ENCODE data around the gene RETREG2.
"Not testable (repeated sequence)": the region's sequence is repeated elsewhere in the genome, so short reads cannot be mapped to it uniquely, and the experiment has no call there.

RETREG2 gene

DNA sequence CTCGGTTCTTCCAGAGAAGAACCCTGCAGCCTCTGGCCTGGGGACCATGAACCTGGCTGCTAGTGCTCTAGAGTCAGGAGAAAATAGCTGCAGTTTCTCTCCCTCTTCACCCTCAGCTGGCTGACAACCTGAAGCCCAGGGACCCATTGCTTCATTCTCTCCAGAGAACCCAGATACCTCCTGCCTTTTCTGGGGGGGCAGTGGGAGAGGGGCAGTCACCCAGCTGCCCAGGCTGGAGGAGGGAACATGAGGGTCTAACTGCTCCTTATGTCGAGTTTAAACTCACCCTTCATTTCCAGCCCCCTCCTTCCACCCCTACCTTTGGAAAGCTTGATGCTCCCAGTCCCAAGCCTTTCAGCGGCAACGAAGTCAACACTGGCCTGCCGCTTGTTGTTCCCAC is 20.9 kb downstream of the RETREG2 start:
- no peak for DNase-seq

DNA sequence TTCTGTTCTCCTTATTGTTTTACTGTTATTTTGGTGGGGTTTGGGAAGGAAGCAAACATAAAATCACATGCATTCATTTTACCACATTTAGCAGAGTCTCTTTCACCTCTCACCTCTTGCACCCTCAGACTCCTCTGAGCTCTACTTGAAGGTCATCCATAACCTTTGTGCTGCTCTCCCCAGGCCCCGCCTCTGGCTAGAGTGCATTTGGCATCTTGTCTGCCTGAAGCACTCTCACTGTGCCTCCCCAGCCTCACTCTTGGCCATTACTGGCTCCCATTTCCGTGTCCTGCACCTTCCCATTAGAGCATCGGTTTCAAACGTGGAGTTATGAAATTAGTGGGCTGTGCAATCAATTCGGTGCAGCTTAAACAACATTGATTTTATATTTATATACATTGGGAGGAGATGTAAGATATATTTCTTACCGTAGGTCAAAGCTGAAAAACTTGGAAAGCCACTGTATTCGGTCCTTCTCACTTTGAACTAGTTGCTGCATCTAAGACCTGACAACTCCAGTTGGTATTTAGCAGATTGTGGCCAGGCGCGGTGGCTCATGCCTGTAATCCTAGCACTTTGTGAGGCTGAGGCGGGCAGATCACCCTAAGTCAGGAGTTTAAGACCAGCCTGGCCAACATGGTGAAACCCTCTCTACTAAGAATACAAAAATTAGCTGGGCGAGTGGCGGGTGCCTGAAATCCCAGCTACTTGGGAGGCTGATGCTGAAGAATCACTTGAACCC is 21.6 kb downstream of the RETREG2 start:
- DNase-seq: no peak

DNA sequence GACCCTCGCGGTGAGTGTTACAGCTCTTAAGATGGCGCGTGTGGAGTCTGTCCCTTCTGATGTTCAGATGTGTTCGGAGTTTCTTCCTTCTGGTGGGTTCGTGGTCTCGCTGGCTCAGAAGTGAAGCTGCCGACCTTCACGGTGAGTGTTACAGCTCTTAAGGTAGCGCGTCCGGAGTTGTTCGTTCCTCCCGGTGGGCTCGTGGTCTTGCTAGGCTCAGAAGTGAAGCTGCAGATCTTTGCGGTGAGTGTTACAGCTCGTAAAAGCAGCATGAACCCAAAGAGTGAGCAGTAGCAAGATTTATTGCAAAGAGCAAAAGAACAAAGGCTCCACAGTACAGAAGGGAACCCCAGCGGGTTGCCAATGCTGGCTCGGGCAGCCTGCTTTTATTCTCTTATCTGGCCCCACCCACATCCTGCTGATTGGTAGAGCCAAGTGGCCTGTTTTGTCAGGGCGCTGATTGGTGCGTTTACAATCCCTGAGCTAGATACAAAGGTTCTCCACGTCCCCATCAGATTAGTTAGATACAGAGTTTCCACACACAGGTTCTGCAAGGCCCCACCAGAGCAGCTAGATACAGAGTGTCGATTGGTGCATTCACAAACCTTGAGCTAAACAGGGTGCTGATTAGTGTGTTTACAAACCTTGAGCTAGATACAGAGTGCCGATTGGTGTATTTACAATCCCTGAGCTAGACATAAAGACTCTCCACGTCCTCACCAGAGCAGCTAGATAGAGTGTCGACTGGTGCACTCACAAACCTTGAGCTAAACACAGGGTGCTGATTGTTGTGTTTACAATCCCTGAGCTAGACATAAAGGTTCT is 22.6 kb downstream of the RETREG2 start:
- not testable (repeated sequence) for DNase-seq

DNA sequence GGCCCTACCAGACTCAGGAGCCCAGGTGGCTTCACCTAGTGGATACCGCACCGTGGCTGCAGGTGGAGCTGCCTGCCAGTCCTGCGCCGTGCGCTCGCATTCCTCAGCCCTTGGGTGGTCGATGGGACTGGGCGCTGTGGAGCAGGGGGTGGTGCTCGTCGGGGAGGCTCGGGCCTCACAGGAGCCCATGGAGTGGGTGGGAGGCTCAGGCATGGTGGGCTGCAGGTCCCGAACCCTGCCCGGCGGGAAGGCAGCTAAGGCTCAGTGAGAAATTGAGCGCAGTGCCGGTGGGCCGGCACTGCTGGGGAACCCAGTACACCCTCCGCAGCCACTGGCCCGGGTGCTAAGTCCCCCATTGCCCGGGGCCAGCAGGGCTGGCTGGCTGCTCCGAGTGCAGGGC is 23.3 kb downstream of the RETREG2 start:
- DNase-seq: not testable (repeated sequence)

DNA sequence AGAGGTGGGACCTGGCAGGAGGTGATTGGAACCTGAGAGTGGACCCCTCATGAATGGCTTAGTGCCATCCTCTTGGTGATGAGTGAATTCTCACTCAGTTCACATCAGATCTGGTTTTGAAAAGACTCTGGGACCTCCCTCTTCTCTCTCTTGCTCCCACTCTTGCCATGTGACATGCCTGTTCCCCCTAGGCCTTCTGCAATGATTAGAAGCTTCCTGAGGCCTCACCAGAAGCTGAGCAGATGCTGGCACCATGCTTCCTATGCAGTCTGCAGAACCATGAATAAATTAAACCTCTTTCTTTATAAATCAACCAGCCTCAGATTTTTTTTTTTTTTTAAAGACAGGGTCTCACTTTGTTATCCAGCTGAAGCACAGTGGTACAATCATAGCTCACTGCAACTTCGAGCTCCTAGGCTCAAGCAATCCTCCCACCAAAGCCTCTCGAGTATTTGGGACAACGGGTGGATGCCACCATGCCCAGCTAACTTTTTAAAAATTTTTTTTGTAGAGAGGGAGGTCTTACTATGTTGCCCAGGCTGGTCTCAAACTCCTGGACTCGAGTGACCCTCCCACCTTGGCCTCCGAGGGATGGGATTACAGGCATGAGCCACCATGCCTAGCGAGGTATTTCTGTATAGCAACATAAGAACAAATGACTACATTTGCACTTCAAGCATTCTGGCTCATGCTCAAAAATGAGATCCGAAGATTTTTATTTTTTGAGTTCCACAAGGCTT is 26.5 kb downstream of the RETREG2 start:
- DNase-seq: no peak

DNA sequence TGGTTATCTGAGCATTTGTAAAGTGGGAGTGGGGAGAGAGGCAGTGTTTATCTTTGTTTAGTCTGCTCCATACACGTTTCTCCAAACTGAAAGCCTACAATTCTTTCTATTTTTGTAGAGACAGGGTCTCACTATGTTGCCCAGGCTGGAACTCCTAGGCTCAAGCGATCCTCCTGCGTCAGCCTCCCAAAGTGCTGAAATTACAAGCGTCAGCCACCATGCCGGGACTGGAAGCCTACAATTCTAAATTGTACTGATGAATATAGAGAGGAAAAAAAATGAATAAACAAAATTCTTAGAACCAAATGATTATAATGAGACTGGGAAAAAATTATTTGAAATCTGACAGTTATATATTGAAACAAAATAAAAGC is 27.1 kb downstream of the RETREG2 start:
- DNase-seq: no peak

DNA sequence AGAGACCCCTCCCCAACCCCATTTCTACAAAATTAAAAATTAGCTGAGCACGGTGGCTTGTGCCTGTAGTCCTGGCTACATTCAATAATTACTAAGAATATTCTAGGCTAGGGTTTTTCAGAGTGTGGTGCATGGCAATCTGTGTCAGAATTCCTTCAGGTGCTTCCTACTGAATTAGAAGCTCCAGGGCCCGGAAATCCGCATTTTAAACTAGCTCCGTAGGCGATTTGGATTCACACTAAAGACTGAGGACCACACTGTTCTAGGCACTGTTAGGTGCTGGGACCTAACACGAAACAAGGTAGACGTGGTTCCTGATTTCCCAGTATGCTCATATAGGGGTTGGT is 27.9 kb downstream of the RETREG2 start:
- no peak for DNase-seq

DNA sequence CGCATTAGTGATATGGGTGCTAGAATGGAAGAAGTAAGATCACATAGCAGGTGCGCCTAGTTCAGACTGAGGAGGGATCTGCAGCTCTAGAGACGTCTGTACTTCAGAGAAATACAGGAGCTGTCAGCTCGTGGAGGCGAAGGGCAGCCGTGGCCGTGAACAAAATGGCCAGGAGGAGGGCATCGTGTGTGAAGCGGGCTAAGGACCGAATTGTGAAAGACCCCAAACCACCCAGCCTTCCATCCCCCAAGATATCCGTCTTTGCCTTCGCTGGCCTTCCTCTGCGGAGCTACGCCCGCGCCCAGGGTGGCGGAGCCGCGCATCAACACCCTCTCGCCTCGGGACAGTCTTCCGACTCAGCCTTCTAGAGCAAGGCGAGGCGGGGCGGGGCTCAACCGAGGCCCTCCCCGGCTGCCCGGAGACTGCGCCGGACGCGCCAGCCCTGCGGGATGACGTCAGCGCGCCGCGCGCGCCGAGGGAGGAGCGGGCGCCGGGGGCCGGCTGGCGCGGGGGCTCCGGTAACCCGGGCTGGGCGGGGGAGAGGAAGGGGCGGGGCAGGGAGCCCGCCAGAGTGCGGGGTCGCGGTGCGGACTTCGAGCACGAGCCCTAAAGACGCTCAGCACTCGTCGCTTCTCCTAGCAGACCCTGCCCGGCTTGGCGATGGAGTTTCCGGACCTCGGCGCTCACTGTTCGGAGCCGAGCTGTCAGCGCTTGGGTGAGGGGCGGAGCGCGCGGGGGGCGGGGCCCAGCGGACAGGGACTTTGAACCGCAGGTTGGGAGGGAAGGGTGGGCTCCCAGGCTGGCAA is 28.5 kb downstream of the RETREG2 start, which contains the start of gene ZFAND2B:
TSS of gene ZFAND2B (plus strand) at position 455 of the 806 bp plus-strand sequence. CDS start at position 661, 206 bp downstream.
- DNase-seq: peak; percentile 97 to 99 (median 98)

DNA sequence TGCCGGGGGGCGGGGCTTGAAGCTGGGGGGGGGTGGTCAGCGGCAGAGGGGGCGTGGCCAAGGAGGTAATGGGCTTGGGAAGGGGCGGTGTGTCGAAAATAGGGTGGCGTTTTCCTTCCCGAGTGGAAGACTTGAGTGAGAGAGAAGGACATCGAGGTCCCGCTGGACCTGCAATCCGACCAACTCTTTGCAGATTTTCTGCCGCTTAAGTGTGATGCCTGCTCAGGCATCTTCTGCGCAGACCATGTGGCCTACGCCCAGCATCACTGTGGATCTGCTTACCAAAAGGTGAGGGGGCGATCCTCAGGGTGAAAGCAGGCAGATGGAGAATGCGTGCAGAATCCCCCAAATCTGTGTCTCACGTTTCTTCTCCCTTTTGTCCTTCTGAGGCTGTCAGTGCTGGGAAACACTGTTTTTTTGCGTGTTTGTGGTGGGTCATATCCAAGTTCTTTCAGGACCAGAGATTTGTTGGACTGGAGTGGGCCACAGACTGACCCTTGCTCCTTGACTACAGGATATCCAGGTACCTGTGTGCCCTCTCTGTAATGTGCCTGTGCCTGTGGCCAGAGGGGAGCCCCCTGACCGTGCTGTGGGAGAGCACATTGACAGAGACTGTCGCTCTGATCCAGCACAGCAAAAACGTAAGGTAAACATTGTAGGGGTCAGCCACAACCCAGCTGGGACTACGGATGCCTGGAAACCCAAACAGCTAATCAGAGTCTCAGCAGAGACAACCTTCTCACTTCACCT is 29.2 kb downstream of the RETREG2 start:
- DNase-seq: no peak

DNA sequence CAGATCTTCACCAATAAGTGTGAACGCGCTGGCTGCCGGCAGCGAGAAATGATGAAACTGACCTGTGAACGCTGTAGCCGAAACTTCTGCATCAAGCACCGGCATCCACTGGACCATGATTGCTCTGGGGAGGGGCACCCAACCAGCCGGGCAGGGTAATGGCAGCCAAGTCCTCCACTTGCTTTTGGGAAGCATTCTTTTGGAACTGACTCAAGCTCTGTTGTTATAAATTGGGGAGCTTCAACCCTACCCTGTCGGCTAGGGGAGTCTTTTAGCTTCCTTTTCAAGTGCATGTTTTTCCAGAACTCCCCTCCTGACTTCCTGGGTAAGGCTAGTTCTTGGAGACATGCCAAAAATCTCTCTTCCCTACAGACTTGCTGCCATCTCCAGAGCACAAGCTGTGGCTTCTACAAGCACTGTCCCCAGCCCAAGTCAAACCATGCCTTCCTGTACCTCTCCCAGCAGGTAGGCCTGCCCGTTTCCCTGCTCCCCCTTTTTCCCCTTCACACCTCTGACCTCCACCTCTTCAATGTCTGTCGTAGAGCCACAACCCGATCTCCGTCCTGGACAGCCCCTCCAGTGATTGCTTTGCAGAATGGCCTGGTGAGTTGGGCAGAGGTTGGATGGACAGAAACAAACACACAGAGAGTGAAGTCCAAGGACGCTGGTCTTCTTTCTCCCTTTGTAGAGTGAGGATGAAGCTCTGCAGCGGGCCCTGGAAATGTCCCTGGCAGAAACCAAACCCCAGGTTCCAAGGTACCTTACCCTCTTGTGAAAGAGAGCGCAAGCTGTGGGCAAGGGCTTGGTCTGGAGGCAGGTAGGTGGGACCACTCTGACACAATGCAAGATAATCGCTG is 30.0 kb downstream of the RETREG2 start:
- DNase-seq: peak; percentile 10 to 55 (median 36)

DNA sequence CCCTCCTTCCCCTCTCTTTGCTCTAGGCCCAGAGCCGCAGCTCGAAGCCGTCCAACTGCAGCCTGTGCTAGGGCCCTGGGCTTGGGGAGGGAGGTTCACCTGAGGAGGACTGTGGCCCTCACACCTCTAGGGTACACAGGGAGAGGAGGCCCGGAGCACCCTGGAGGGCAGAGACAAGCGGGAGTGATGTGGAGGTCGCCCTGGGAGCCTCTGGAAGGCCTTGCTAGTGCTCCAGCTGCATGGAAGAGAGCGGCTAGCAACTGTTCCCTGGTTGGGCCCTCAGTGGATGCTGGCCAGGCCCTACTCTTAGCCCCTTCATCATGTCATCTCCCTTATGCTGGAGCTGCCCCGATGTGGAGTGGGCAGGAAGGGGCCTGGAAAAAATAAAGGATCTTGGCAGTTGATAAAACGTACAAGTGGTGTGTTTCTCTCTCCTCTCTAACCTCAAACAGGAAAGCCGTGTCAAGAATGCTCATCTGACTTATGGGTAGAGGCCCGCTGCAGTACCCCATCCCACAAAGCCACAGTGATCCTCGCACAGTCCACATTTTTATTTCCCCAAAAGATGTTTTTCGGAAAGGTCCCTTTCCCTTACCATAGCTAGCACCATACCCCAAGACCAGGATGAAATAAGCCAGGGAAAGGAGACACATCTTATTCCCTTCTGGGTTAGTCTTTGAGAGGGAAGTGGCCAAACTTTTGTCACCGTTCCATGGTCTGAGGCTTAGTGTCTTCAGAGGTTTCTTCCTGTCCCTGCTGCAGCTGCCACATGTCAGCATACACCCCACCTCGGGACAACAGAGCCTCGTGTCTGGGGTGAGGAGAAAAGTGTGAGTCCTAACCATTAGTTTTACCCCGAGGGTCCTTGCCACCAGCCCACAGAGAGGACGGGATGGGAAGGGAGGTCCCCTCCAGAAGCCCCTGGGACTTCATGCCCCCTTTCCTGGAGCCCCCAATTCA is 31.4 kb downstream of the RETREG2 start:
- no peak for DNase-seq

DNA sequence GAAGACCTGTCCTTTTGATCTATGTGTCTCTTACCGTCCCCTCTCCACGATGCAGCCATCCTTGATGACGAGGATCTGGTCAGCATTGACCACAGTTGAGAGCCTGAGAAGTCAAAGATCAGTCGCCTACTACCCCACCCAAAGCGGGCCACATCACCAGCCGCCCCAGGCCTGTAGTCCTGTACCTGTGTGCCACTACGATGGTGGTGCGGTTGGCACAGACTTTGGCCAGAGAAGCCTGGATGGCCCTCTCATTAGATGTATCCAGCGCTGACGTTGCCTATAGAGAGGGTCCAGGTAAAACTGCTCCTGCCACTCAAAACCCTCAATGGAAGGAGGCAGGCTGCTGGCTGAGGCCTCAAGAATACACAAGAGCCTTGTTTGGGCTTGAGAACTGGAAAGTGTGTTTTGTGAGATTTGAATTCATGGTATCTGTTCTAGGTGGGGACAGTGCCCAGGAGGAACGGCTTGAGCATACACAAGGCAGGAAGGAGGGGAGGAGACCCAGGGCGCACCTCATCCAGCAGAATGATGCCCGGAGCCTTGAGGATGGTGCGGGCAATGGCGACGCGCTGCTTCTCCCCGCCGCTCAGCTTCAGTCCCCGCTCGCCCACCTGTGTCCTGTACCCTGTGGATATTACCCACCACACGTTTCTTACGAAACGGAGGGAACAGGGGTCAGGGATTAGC is 32.3 kb downstream of the RETREG2 start:
- DNase-seq: no peak

DNA sequence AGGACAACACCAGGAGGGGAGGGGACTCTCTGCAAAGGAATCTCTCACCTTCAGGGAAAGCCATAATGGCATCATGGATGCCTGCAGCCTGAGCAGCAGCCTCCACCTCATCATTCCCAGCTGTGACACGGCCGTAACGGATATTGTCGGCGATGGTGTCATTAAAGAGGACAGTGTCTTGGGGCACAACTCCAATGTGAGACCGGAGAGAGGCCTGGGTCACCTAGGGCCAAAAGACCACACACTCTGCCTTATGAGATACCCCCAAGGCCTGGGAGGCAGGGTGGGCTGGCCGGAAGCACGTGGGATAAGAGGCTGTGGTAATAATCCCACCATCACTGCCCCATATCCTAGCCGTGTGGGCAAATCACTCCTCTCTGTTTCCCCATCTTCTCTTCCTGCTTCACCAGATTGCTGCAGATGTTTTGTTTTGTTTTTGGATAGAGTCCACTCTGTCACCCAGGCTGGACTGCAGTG is 32.8 kb downstream of the RETREG2 start:
- DNase-seq: no peak

DNA sequence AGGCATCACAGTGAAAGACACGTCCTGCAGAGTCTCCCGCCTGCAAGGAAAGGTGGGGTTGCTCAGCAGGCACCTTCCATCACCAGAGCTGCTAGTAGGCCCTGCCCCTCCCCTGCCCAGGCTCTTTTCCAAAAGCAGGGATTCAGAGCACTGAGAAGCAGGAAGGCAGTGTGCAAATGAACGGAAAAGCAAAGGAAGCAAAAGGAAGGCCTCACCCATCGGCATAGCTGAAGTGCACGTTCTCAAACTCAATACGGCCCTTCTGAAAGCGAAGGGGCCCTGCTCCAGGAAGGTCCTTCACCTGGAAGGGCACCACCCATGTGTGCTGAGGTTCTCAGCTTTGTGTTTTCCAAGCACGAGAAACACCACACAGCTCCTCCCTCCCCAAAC is 34.9 kb downstream of the RETREG2 start:
- DNase-seq: no peak

DNA sequence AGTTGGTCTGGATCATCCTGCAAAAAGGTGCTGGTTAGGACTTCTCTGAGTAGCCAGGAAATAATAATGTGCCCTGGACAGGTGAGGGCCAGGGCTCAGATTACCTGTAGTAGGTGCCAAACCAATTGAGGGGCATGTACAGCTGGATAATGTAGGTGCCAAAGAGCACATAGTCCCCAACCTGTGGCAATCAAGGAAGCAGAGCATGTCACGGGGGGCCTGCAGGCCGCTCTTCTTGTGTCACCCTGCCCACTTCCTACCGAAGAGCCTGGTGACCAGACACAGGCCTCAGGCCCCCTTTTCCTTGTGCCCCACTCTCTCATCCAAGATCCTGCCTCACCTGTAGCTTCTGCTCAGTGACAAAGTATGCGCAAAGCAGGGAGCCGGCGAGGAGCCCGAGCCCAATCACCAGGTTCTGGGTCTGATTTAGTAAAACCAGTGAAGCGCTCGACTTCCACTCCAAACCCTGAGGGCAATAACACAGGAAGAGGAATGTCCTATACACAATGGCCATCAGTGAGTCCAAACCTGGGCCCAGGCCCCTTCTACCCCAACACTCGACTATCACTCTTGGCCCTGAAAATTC is 35.5 kb downstream of the RETREG2 start:
- no peak for DNase-seq

DNA sequence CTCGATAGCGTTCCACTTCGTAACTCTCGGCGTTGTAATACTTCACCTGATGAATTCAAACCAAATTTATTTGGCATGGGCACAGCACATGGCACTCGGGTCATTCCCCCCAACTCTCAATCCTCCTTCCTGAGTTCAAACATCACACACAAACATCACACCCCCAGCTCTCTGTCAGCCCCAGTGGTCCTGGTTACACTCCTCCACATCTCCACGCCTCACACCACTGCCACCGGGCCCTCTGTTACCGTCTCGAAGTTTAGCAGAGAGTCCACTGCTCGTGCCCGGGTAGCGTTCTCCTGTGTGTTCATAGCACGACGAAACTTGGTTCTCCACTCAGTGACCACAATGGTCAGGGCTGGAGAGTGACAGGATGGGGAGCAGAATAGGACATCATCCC is 36.1 kb downstream of the RETREG2 start:
- no peak for DNase-seq

DNA sequence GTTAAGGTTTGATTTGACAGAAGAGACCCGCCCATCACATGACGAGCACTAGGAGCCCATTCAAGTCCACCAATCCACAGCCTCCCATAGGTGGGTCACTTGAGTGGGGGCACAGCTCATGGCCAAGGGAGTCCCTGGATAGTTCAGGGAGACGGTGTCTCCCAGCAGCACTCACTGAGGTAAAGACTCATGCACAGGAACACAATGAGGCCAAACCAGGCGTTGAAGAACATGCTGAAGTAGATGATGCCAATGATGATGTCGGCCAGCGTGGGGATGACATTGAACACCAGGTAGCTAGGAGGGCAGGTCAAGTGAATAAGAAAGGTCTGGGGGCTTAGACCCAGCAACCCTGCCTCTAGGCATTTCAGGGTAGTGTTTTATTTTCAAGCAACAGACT is 36.7 kb downstream of the RETREG2 start:
- no peak for DNase-seq

DNA sequence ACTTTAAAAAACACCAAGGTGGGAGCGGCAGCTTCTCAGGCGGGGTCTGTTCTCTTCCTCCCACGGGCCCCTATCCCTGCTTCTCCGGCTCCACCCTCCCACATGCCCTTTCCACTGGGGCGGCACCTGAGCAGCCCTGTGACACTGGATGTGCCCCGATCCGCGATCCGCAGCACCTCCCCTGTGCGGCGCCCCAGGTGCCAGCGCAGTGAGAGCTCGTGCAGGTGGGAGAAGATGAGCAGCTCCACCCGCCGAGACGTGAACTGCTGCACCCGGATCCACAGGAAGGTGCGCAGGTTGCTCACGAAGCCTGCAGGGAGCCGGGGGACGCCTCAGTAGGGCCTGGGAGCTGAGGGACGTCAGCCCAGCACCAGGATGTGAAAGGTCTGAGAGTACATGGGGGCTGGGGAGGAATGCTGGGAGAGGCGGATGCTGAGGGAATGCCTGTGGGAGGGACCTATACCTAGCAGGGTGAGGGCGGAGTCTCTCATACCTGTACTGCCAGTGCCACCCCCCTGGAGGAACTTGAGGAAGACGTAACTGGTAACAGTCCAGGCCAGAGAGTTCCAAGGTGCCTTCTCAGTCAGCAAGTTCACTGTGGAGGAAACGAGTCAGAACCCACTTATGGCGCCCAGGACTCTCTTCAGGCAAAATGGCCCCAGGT is 37.9 kb downstream of the RETREG2 start:
- DNase-seq: no peak

All from suppressor macrophage (primary cell).